Measurements from ENCODE around the gene MARK3. TPM values are rescaled to one million over a fixed set of nuclear protein-coding genes. Genes with fewer than 3 reads are reported as not detected.

MARK3 gene
- total RNA-seq, 2 experiments from 2014 or later = 68.4 to 69.2 TPM

DNA sequence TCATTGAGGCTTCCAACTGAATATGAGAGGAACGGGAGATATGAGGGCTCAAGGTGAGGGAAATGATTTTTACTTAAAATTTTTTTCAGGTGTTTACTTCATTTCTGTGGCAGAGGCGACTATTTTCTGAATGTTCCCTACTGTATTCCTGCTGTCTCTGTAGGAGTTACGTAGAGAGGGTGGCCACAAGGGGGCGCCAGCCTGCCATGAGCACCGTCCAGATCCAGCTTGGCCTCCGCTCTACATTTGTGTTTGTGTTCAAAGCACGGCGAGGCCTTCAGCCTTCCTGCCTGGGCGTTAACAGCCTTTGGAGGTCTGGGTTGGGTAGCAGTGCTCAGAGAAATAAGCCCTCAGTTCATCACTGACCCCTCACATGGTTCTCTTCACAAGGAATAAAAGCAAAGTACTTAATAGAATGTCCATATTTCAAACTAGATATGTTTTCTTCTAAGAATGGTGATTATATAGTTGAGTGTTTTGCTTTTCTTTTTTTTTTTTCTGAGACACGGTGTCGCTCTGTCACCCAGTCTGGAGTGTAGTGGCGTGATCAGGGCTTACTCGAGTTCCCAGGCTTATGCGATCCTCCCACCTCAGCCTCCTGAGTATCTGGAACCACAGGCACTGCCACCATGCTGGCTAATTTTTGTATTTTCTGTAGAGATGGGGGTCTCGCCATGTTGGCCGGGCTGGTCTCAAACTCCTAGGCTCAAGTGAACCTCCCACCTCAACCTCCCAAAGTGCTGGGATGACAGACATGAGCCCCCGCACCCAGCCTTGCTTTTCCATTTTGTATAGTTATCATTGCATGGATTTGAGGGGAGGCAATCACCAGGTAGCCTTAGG lies 115.2 kb downstream of the MARK3 start:
- peak overlapping the region; percentile 57 for H3K27ac Mint-ChIP-seq

DNA sequence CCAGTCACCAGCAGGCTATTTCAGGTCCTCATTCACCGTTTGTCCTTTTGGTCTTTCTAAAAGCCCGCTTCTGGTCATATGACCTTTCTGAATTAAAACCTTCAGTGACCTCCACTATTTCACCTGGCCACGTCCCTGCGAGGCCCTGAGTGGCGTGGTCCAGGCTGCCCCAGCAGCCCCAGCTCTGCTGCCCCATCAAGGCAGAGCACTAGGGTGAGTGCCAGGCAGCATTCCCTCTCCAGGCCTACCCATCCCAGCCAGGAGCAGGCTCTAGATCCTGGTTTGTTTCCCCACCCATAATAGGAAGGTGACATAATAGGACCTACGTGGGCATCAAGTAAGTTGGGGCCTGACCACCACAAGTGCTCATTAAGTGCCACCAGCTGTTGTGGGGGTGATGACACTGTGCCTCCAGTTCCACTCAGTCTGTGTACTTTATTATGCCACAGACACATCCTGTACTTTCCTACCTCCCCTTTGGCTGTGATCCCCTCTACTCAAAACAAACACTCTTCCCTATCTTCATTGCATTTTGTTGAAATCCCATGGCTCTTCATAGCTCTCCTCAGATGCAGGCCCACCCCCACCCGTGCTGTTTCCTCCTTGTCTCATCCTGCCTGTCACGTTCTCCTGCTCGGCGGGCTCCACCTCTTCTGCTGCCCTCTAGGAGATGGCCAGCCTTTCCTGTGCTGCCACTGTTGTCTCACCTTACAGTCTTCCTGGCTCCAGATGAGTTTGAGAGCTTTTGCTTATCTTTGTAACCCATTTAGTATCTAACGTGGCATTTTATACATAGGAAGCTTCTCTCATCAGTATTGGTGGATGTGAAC lies 116.0 kb downstream of the MARK3 start:
- Mint-ChIP-seq H3K36me3 (ENCODE audit: low read depth) (peaks cover 31% of the 10 kb centered on the region), H3K4me3 (no peak overlapping the region), H3K27ac (peak overlapping the region; percentile 40)

More for the DNA sequence above, 115.2 kb downstream of the MARK3 start:
- Mint-ChIP-seq H3K9me3 (no peaks in the 10 kb centered on the region), H3K4me3 (no peak overlapping the region), H3K36me3 (ENCODE audit: low read depth) (peaks cover 32% of the 10 kb centered on the region), H3K4me1 (ENCODE audit: low read depth) (peaks cover 8% of the 10 kb centered on the region), H3K27me3 (no peaks in the 10 kb centered on the region)
- POLR2A ChIA-PET = interaction anchor here (1.0 kb wide), 1 partner anchor 61 kb away, joined by 4 read pairs; no protein-coding TSS in a partner anchor
- CTCF ChIA-PET = interaction anchor here (0.6 to 2.4 kb wide), 17 partner anchors 9 to 166 kb away, joined by 3 to 13 read pairs (median 5); no protein-coding TSS in a partner anchor
- DNase-seq (peak; percentile 90), ATAC-seq (peak; percentile 96)
- intact Hi-C loops (cut with micrococcal nuclease) = no loop called here
- TF ChIP-seq, protein P1, sequence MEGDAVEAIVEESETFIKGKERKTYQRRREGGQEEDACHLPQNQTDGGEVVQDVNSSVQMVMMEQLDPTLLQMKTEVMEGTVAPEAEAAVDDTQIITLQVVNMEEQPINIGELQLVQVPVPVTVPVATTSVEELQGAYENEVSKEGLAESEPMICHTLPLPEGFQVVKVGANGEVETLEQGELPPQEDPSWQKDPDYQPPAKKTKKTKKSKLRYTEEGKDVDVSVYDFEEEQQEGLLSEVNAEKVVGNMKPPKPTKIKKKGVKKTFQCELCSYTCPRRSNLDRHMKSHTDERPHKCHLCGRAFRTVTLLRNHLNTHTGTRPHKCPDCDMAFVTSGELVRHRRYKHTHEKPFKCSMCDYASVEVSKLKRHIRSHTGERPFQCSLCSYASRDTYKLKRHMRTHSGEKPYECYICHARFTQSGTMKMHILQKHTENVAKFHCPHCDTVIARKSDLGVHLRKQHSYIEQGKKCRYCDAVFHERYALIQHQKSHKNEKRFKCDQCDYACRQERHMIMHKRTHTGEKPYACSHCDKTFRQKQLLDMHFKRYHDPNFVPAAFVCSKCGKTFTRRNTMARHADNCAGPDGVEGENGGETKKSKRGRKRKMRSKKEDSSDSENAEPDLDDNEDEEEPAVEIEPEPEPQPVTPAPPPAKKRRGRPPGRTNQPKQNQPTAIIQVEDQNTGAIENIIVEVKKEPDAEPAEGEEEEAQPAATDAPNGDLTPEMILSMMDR (IDR thresholded peaks at IDR 0.05) = peak; percentile 93

DNA sequence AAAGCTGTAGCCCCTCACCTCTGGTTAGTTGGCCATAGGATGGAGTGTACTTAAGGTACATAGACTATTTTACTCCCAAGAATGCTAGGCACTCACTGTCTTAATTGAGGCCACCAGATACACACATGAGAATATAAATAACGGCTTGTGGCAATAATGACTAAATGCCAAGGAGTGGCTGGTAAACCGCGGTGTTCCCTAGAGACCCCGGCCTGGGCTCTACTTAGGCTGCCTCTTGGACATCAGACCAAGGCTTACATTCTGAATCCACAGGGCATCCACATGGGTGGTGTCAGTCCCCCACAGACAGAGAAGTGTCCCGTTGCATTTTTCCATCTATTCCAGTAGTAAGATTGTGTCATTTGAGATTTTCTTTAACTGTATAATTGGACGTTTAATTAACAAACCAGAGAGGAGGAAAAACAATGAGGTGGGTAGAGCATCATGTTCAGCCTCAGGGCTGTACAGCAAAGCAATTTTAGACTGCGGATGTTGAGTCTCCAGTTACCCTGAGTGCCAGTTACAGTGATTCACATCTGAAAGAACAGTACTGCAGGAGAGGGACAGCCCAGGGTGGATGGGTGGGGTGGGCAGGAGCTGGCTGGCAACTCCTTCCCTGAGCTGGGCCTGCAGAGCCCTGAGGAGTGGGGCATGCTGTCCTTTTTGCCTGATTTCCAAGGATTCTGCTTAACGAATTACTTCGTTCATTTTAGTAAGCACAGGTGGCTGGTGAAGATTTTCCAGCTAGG lies 116.9 kb downstream of the MARK3 start:
- peaks cover 31% of the 10 kb centered on the region for H3K36me3 Mint-ChIP-seq (ENCODE audit: low read depth)
- DNase-seq (no peak), ATAC-seq (no peak)
- intact Hi-C loops (cut with micrococcal nuclease) = no loop called here
- peaks cover 8% of the 10 kb centered on the region for H3K4me1 Mint-ChIP-seq (ENCODE audit: low read depth)
- TF ChIP-seq, protein P1 (IDR thresholded peaks at IDR 0.05) = no peak
- H3K9me3 Mint-ChIP-seq = no peaks in the 10 kb centered on the region
- CTCF ChIA-PET = interaction anchor here (0.8 to 2.1 kb wide), 5 partner anchors 10 to 45 kb away, joined by 3 to 13 read pairs (median 4); no protein-coding TSS in a partner anchor
- no peak overlapping the region for H3K4me3 Mint-ChIP-seq
- POLR2A ChIA-PET = interaction anchor here (1.2 kb wide), 1 partner anchor 59 kb away, joined by 3 read pairs; no protein-coding TSS in a partner anchor
- H3K27me3 Mint-ChIP-seq = no peaks in the 10 kb centered on the region
- H3K27ac Mint-ChIP-seq = no peak overlapping the region

More for the DNA sequence above, 116.0 kb downstream of the MARK3 start:
- TF ChIP-seq, protein P1 (IDR thresholded peaks at IDR 0.05) = no peak
- intact Hi-C loops (cut with micrococcal nuclease) = no loop called here
- Mint-ChIP-seq H3K27me3 (no peaks in the 10 kb centered on the region), H3K9me3 (no peaks in the 10 kb centered on the region), H3K4me1 (ENCODE audit: low read depth) (peaks cover 8% of the 10 kb centered on the region)
- no peak for ATAC-seq
- DNase-seq = no peak
- ChIA-PET CTCF (interaction anchor here (0.8 to 2.4 kb wide), 6 partner anchors 9 to 46 kb away, joined by 3 to 13 read pairs (median 5); no protein-coding TSS in a partner anchor), POLR2A (no interaction called here)

DNA sequence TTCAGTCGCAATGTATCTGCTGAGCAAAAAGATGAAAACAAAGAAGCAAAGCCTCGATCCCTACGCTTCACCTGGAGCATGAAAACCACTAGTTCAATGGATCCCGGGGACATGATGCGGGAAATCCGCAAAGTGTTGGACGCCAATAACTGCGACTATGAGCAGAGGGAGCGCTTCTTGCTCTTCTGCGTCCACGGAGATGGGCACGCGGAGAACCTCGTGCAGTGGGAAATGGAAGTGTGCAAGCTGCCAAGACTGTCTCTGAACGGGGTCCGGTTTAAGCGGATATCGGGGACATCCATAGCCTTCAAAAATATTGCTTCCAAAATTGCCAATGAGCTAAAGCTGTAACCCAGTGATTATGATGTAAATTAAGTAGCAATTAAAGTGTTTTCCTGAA lies 117.7 kb downstream of the MARK3 start:
- H3K4me3 Mint-ChIP-seq = no peak overlapping the region
- ATAC-seq (no peak), DNase-seq (no peak)
- no peaks in the 10 kb centered on the region for H3K27me3 Mint-ChIP-seq
- POLR2A ChIA-PET = interaction anchor here (1.1 to 1.2 kb wide), 2 partner anchors 26 to 59 kb away, joined by 3 read pairs; partner anchors contain the start of gene TRMT61A
- peaks cover 8% of the 10 kb centered on the region for H3K4me1 Mint-ChIP-seq (ENCODE audit: low read depth)
- CTCF ChIA-PET = interaction anchor here (0.8 to 4.3 kb wide), 4 partner anchors 16 to 44 kb away, joined by 3 to 19 read pairs (median 6); no protein-coding TSS in a partner anchor
- intact Hi-C loops (cut with micrococcal nuclease) = no loop called here
- H3K27ac Mint-ChIP-seq = no peak overlapping the region
- H3K9me3 Mint-ChIP-seq = no peaks in the 10 kb centered on the region
- TF ChIP-seq, protein P1 (IDR thresholded peaks at IDR 0.05) = no peak
- peaks cover 28% of the 10 kb centered on the region for H3K36me3 Mint-ChIP-seq (ENCODE audit: low read depth)
